Right atrium auricular region (tissue), 2 donors: ENCODE data around the gene COL25A1. TPM values are rescaled to one million over a fixed set of nuclear protein-coding genes. Genes with fewer than 3 reads are reported as not detected.

Experiments used
- DNase-seq: peaks from one replicate; pipeline ENCODE4 v3.0.0-alpha.2; 2019; ENCODE audit warnings: low spot score
- H3K27ac ChIP-seq, 2 donors: fragments of 200-600 bp; sonication (generic); 1 replicate in 1 of 2; 2 replicates in 1 of 2; pipeline ENCODE4 v1.5.1; 2016 to 2019
- H3K27me3 ChIP-seq, 2 donors: fragments of 200-600 bp; sonication (generic); one replicate each; pipeline versions ENCODE4 v1.5.1 to v1.6.0; 2017 to 2019
- H3K36me3 ChIP-seq: fragments of 200-600 bp; sonication (generic); one replicate; pipeline ENCODE4 v1.5.1; 2016
- H3K4me1 ChIP-seq, 2 donors: fragments of 200-600 bp; sonication (generic); one replicate each; pipeline versions ENCODE4 v1.5.1 to v1.6.0; 2017 to 2019
- H3K4me3 ChIP-seq, 2 donors: fragments of 200-600 bp; sonication (generic); 1 replicate in 1 of 2; 2 replicates in 1 of 2; pipeline ENCODE4 v1.5.1; 2017 to 2019; ENCODE audit warnings: mild to moderate bottlenecking in 1 of 2, moderate library complexity in 1 of 2
- H3K9me3 ChIP-seq, 2 donors: fragments of 200-600 bp; sonication (generic); one replicate each; pipeline ENCODE4 v1.5.1; 2019
- total RNA-seq, 2 donors: library from RNA; depleted of rRNA; stranded (reverse); fragments of >200 nt; gene quantifications; one replicate each; pipeline ENCODE4 v1.1.0, GENCODE V29; 2016
- TF ChIP-seq, protein P1 (sequence below), 2 donors: fragments of 200-600 bp; sonication (generic); IDR thresholded peaks; one replicate each; pipeline ENCODE4 v1.5.1; 2019; ENCODE audit warnings: antibody characterized with exemption in 2 of 2

Gene COL25A1
- total RNA-seq, 2 donors from 2014 or later, result 0.26 to 0.59 TPM

DNA sequence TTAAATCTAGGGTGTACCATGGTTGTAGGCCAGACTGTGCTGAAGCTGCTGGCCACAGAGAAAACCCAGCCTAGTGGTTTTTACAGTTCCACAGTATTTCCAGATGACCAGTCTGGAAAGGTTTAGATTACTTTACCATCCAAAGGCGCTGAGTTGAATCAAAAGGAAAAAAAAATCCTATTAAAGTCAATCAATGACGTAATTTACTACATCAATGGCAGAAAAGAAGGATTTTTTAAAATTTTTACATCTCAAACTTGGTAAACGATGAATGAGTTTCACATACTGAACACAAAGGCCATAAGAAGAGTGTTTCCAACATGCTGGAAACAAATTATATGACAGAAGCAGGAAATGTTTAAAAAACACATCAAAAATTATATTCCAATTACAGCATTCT, 409.0 kb downstream of the COL25A1 start:
- Histone ChIP-seq H3K4me1 (no peaks in the 10 kb centered on the region), H3K27me3 (no peaks in the 10 kb centered on the region), H3K27ac (no peak overlapping the region), H3K9me3 (no peaks in the 10 kb centered on the region), H3K4me3 (no peak overlapping the region), H3K36me3 (no peaks in the 10 kb centered on the region)
- TF ChIP-seq, protein P1, sequence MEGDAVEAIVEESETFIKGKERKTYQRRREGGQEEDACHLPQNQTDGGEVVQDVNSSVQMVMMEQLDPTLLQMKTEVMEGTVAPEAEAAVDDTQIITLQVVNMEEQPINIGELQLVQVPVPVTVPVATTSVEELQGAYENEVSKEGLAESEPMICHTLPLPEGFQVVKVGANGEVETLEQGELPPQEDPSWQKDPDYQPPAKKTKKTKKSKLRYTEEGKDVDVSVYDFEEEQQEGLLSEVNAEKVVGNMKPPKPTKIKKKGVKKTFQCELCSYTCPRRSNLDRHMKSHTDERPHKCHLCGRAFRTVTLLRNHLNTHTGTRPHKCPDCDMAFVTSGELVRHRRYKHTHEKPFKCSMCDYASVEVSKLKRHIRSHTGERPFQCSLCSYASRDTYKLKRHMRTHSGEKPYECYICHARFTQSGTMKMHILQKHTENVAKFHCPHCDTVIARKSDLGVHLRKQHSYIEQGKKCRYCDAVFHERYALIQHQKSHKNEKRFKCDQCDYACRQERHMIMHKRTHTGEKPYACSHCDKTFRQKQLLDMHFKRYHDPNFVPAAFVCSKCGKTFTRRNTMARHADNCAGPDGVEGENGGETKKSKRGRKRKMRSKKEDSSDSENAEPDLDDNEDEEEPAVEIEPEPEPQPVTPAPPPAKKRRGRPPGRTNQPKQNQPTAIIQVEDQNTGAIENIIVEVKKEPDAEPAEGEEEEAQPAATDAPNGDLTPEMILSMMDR (IDR thresholded peaks at IDR 0.05), result no peak
- DNase-seq, result no peak

DNA sequence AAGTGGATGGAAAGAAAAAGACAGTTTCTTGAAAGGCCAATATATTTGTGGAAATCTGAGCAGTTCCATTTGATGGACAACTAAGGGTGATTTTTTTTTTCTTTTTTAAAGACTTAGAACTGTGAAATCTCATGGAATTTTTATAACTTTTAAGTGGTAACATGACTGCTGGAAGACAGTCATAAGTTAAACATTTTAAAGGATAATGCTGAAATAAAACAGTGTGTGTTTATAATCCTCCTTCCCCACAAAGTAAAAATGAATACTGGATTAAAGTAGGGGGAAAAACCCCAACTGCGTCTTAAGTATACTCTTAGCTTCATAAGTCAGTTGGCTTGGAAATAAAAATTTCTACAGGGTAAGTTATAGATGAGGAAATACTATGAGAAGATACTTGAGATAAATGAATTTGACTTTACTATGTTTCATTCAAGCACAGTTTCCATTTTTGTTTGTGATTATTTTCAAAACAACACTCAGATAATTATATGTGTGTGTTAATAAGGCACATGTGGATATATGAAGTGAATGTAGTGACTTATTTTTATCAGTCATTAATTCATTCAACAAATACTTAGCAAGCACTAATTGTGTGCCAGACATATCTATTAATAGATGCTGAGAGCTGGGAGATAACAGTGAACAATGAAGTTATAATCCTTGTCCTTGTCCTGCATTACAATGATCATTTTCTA, 410.4 kb downstream of the COL25A1 start:
- Histone ChIP-seq H3K36me3 (no peaks in the 10 kb centered on the region), H3K27me3 (no peaks in the 10 kb centered on the region), H3K4me1 (no peaks in the 10 kb centered on the region), H3K9me3 (no peaks in the 10 kb centered on the region), H3K27ac (no peak overlapping the region), H3K4me3 (no peak overlapping the region)
- DNase-seq, result no peak
- TF ChIP-seq, protein P1 (IDR thresholded peaks at IDR 0.05), result no peak

DNA sequence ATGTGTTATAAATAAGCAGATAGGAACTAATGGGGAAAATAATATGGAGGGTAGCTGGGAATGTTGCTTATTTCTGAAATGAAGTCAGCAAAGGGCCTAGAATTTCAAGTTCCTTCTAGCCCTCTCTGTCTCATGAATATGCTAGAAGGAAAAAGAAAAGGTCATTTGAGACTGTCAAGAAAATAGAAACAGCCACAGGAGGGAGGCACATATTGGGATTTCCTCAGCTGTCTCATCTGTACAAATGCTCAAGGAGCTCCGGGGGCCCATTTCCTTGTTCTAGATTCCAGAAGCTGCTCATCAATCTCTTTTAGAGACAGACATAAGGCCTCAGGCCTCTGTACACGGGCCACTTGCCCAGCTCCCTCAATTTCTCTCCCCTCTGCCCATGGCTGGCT, 412.0 kb downstream of the COL25A1 start:
- DNase-seq, result no peak
- Histone ChIP-seq H3K4me1 (no peaks in the 10 kb centered on the region), H3K36me3 (no peaks in the 10 kb centered on the region), H3K27me3 (no peaks in the 10 kb centered on the region), H3K4me3 (no peak overlapping the region), H3K9me3 (no peaks in the 10 kb centered on the region), H3K27ac (no peak overlapping the region)
- TF ChIP-seq, protein P1 (IDR thresholded peaks at IDR 0.05), result no peak

DNA sequence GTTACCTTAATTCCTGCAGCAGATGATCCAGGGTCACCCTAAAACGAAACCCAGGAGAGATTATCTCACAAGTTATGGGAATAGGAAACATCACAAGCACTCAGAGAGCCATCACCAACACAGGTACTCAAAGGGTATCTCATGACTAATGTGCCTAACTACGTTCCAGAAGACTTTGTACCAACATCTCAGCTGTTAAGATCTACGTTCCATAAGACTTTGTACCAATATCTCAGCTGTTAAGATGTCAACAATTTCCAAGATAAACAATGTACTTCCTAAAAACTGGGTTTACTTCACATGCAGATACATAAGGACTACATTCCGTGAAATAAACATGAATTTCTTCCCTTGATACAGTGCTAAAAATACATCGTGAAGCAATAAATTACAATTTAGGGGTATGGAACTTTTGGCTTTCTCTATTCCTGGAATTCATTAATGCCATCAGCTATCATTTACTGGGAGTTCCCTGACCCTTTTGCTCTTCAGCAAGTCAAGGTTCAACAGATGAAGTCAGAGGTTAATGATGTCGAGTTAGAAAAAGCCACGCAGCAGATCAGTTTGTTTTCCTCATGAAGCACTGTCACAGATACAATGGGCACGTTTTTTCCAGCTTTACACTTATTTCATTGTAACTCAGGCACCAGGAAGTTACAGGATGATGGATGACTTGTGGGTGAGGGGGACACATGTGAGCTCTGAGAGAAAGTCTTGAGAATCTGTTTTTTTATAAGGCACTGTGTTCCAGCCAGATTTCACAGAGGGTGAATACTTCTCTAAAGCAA, 412.6 kb downstream of the COL25A1 start:
- Histone ChIP-seq H3K27me3 (no peaks in the 10 kb centered on the region), H3K36me3 (no peaks in the 10 kb centered on the region), H3K4me1 (no peaks in the 10 kb centered on the region), H3K9me3 (no peaks in the 10 kb centered on the region), H3K4me3 (no peak overlapping the region), H3K27ac (no peak overlapping the region)
- TF ChIP-seq, protein P1 (IDR thresholded peaks at IDR 0.05), result no peak
- no peak for DNase-seq

DNA sequence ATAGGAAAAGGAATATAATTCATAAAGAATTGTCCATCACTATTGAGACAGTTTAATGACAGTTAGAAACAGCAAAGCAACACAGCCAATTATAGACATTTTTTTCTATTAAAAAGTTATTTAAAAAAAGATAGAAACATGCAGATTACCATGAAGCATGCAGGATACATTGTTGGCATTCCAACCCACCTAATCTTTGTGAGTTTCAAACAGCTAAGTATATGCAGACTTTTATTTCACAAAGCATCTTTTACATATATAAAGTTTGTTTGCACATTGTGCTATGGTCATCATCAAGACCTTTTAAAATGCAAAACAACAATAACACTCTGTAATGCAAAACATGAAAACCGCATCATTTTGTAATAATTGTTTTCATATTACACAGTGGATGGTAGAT, 413.7 kb downstream of the COL25A1 start:
- H3K36me3 ChIP-seq, result no peaks in the 10 kb centered on the region
- H3K9me3 ChIP-seq, result no peaks in the 10 kb centered on the region
- H3K27ac ChIP-seq, result no peak overlapping the region
- TF ChIP-seq, protein P1 (IDR thresholded peaks at IDR 0.05), result no peak
- H3K4me3 ChIP-seq, result no peak overlapping the region
- no peaks in the 10 kb centered on the region for H3K4me1 ChIP-seq
- no peak for DNase-seq
- no peaks in the 10 kb centered on the region for H3K27me3 ChIP-seq
